OCI-LY3 (cell line): Measurements from ENCODE around the gene SCART1.

Source experiments
- H2AFZ ChIP-seq: fragments of 200-600, 300-600 bp; shearing (Covaris generic); 2 replicates; pipeline ENCODE4 v1.6.0; 2014; ENCODE audit warnings: antibody characterized with exemption, low read depth, low read length
- H3K27ac ChIP-seq: fragments of 200-600, 300-600 bp; sonication (generic); 2 replicates; pipeline ENCODE4 v1.5.1; 2014; ENCODE audit warnings: mild to moderate bottlenecking, low read length, moderate library complexity, mixed read lengths
- H3K27me3 ChIP-seq: fragments of 200-600, 300-600 bp; sonication (generic); 2 replicates; pipeline ENCODE4 v1.6.1; 2014; ENCODE audit warnings: low read depth, low read length, mixed read lengths
- H3K36me3 ChIP-seq: fragments of 200-600, 300-600 bp; sonication (generic); replicated peaks from 2 replicates; pipeline ENCODE3; 2014; ENCODE audit warnings: low read depth, low read length, mixed read lengths
- H3K4me1 ChIP-seq: fragments of 300-600, 200-600 bp; sonication (generic); 2 replicates; pipeline ENCODE4 v1.6.1; 2014; ENCODE audit warnings: low read length, mixed read lengths
- H3K4me2 ChIP-seq: fragments of 200-600, 300-600 bp; sonication (generic); 2 replicates; pipeline ENCODE4 v1.6.1; 2014; ENCODE audit warnings: low read length, mixed read lengths
- H3K4me3 ChIP-seq: fragments of 300-600, 200-600 bp; sonication (generic); 2 replicates; pipeline ENCODE4 v1.5.1; 2014; ENCODE audit warnings: antibody characterized with exemption, mild to moderate bottlenecking, low read length, moderate library complexity
- H3K79me2 ChIP-seq: fragments of 300-600, 200-600 bp; shearing (Covaris generic); 2 replicates; pipeline ENCODE4 v1.6.1; 2014; ENCODE audit warnings: mild to moderate bottlenecking, low read length, mixed read lengths
- H3K9ac ChIP-seq: fragments of 300-600, 200-600 bp; shearing (Covaris generic); 2 replicates; pipeline ENCODE4 v1.6.0; 2014; ENCODE audit warnings: mild to moderate bottlenecking, low read length, moderate library complexity
- H3K9me3 ChIP-seq: fragments of 200-600, 300-600 bp; shearing (Covaris generic); 2 replicates; pipeline ENCODE4 v1.6.1; 2014; ENCODE audit warnings: low read length, mixed read lengths; ENCODE audit not compliant: insufficient read depth
- H4K20me1 ChIP-seq: fragments of 200-600, 300-600 bp; sonication (generic); 2 replicates; pipeline ENCODE4 v1.6.1; 2016; ENCODE audit warnings: low read length, mixed read lengths; ENCODE audit not compliant: insufficient read depth
- CTCF ChIP-seq: fragments of 200-600, 300-600 bp; sonication (generic); IDR thresholded peaks from 2 replicates; pipeline ENCODE4 v1.5.1; 2014; ENCODE audit warnings: antibody characterized with exemption, low read length, low read depth
- EZH2phosphoT487 ChIP-seq: fragments of 200-600 bp; shearing (Covaris generic); IDR thresholded peaks from 2 replicates; pipeline ENCODE4 v1.6.1; 2018; ENCODE audit warnings: antibody characterized with exemption, mixed run types, low read depth

The SCART1 gene

GRCh38 chr10:133476641-133476990 is 22.9 kb downstream of the SCART1 start:
- H3K27ac ChIP-seq: no peak overlapping the region
- no peak for TF ChIP-seq EZH2phosphoT487
- no peak for TF ChIP-seq CTCF

GRCh38 chr10:133481086-133481643 is 27.4 kb downstream of the SCART1 start:
- Histone ChIP-seq H2AFZ (no peak overlapping the region), H4K20me1 (no peaks in the 10 kb centered on the region), H3K27ac (no peak overlapping the region), H3K9me3 (no peaks in the 10 kb centered on the region), H3K4me2 (no peak overlapping the region), H3K4me3 (no peak overlapping the region), H3K4me1 (no peaks in the 10 kb centered on the region), H3K79me2 (no peaks in the 10 kb centered on the region), H3K27me3 (no peaks in the 10 kb centered on the region), H3K9ac (no peak overlapping the region), H3K36me3 (no peaks in the 10 kb centered on the region)
- no peak for TF ChIP-seq CTCF
- no peak for TF ChIP-seq EZH2phosphoT487

More at GRCh38 chr10:133476641-133476990, 22.9 kb downstream of the SCART1 start:
- H3K9ac ChIP-seq: no peak overlapping the region
- H3K27me3 ChIP-seq: no peaks in the 10 kb centered on the region
- H3K79me2 ChIP-seq: no peaks in the 10 kb centered on the region
- no peaks in the 10 kb centered on the region for H3K36me3 ChIP-seq
- peaks cover 15% of the 10 kb centered on the region for H3K4me1 ChIP-seq
- no peak overlapping the region for H2AFZ ChIP-seq
- H3K4me3 ChIP-seq: no peak overlapping the region
- H3K9me3 ChIP-seq: no peaks in the 10 kb centered on the region
- H3K4me2 ChIP-seq: no peak overlapping the region
- H4K20me1 ChIP-seq: no peaks in the 10 kb centered on the region

GRCh38 chr10:133481657-133482056 is 27.9 kb downstream of the SCART1 start:
- no peaks in the 10 kb centered on the region for H3K36me3 ChIP-seq
- H2AFZ ChIP-seq: no peak overlapping the region
- no peaks in the 10 kb centered on the region for H4K20me1 ChIP-seq
- H3K79me2 ChIP-seq: no peaks in the 10 kb centered on the region
- TF ChIP-seq EZH2phosphoT487: no peak
- no peak for TF ChIP-seq CTCF
- H3K27ac ChIP-seq: no peak overlapping the region
- H3K9ac ChIP-seq: no peak overlapping the region
- no peak overlapping the region for H3K4me2 ChIP-seq
- H3K4me3 ChIP-seq: no peak overlapping the region
- H3K9me3 ChIP-seq: no peaks in the 10 kb centered on the region
- no peaks in the 10 kb centered on the region for H3K27me3 ChIP-seq
- H3K4me1 ChIP-seq: no peaks in the 10 kb centered on the region

DNA sequence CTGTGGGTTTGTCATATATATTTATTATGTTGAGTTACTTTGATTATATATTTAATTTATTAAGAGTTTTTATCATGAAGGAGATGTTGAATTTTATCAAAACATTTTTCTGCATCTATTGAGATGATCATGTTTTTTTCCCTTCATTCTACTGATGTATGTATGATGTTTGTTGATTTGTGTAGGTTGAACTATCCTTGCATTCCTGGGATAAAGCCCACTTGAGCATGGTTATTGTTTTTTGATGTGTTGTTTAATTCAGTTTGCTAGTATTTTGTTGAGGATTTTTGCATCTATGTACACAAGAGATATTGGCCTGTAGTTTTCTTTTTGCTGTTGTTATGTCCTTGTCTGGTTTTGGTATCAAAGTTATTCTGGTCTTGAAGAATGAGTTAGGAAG is 31.1 kb downstream of the SCART1 start:
- TF ChIP-seq CTCF: no peak
- Histone ChIP-seq H4K20me1 (no peaks in the 10 kb centered on the region), H3K27me3 (no peaks in the 10 kb centered on the region), H3K36me3 (no peaks in the 10 kb centered on the region), H2AFZ (no peak overlapping the region), H3K9ac (no peak overlapping the region), H3K27ac (no peak overlapping the region), H3K4me2 (no peak overlapping the region), H3K9me3 (no peaks in the 10 kb centered on the region), H3K4me1 (peaks cover 5% of the 10 kb centered on the region), H3K4me3 (no peak overlapping the region), H3K79me2 (no peaks in the 10 kb centered on the region)
